Measurements from ENCODE around the gene GABPB1. TPM values are rescaled to one million over a fixed set of nuclear protein-coding genes. Genes with fewer than 3 reads are reported as not detected.

The GABPB1 gene
- total RNA-seq, 2 experiments from 2014 or later = 30.0 to 34.9 TPM

DNA sequence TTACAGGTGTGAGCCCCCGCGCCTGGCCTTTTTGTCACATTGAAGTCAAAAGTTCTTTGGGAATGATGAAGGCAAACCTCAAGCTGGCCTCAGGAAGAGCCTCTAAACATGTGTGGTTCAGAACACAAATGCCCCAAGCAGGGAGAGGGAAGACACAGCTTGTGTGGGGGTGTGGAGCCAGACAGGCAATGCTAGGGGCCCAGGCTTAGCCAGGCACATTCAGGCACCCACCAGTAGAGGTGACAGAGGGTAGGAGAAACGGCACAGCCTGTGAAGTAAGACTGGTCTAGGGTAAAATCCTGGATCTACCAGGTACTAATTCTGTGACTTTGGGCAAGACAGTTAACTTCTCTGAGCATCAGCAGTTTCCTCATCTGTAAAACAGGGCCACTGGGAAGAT, 93.0 kb downstream of the GABPB1 start:
- H3K4me3 Mint-ChIP-seq = no peak overlapping the region
- ChIA-PET POLR2A (no interaction called here), CTCF (interaction anchor here (0.5 to 7.5 kb wide), 10 partner anchors 8 to 74 kb away, joined by 3 to 88 read pairs (median 5); no protein-coding TSS in a partner anchor)
- peaks cover 50% of the 10 kb centered on the region for H3K4me1 Mint-ChIP-seq
- no peaks in the 10 kb centered on the region for H3K36me3 Mint-ChIP-seq (ENCODE audit: low read depth)
- peak overlapping the region; percentile 42 for H3K27ac Mint-ChIP-seq
- H3K27me3 Mint-ChIP-seq = no peaks in the 10 kb centered on the region
- no peak for DNase-seq
- H3K9me3 Mint-ChIP-seq = no peaks in the 10 kb centered on the region

- no peaks in the 10 kb centered on the region for H3K27me3 Mint-ChIP-seq
- POLR2A ChIA-PET = interaction anchor here (0.5 to 0.6 kb wide), 2 partner anchors 12 to 1157 kb away, joined by 3 to 11 read pairs; no protein-coding TSS in a partner anchor
- H3K4me3 Mint-ChIP-seq = no peak overlapping the region
- H3K27ac Mint-ChIP-seq = peak overlapping the region; percentile 48
- H3K9me3 Mint-ChIP-seq = no peaks in the 10 kb centered on the region
- peaks cover 50% of the 10 kb centered on the region for H3K4me1 Mint-ChIP-seq
- no peaks in the 10 kb centered on the region for H3K36me3 Mint-ChIP-seq (ENCODE audit: low read depth)
- DNase-seq = no peak
- CTCF ChIA-PET = interaction anchor here (0.6 to 7.5 kb wide), 7 partner anchors 12 to 92 kb away, joined by 3 to 88 read pairs (median 5); no protein-coding TSS in a partner anchor
These were observed 94.0 kb downstream of the GABPB1 start for GRCh38 chr15:50260969-50261496.

GRCh38 chr15:50259276-50259675, 95.7 kb downstream of the GABPB1 start:
- no peaks in the 10 kb centered on the region for H3K36me3 Mint-ChIP-seq (ENCODE audit: low read depth)
- H3K9me3 Mint-ChIP-seq = no peaks in the 10 kb centered on the region
- H3K27me3 Mint-ChIP-seq = no peaks in the 10 kb centered on the region
- H3K4me3 Mint-ChIP-seq = no peak overlapping the region
- DNase-seq = no peak
- POLR2A ChIA-PET = interaction anchor here (0.6 kb wide), 1 partner anchor 51 kb away, joined by 7 read pairs; no protein-coding TSS in a partner anchor
- H3K4me1 Mint-ChIP-seq = peaks cover 50% of the 10 kb centered on the region
- CTCF ChIA-PET = interaction anchor here (0.6 to 7.5 kb wide), 8 partner anchors 8 to 1098 kb away, joined by 3 to 88 read pairs (median 6); no protein-coding TSS in a partner anchor
- H3K27ac Mint-ChIP-seq = no peak overlapping the region

GRCh38 chr15:50257924-50258323, 97.1 kb downstream of the GABPB1 start:
- ChIA-PET CTCF (interaction anchor here (0.5 to 7.5 kb wide), 4 partner anchors 9 to 805 kb away, joined by 3 to 88 read pairs (median 7); no protein-coding TSS in a partner anchor), POLR2A (no interaction called here)
- no peaks in the 10 kb centered on the region for H3K9me3 Mint-ChIP-seq
- peaks cover 41% of the 10 kb centered on the region for H3K4me1 Mint-ChIP-seq
- no peak for DNase-seq
- no peak overlapping the region for H3K27ac Mint-ChIP-seq
- H3K27me3 Mint-ChIP-seq = no peaks in the 10 kb centered on the region
- no peak overlapping the region for H3K4me3 Mint-ChIP-seq
- no peaks in the 10 kb centered on the region for H3K36me3 Mint-ChIP-seq (ENCODE audit: low read depth)

- Mint-ChIP-seq H3K27ac (no peak overlapping the region), H3K9me3 (no peaks in the 10 kb centered on the region), H3K4me1 (peaks cover 35% of the 10 kb centered on the region), H3K27me3 (no peaks in the 10 kb centered on the region), H3K36me3 (ENCODE audit: low read depth) (no peaks in the 10 kb centered on the region), H3K4me3 (no peak overlapping the region)
- CTCF ChIA-PET = interaction anchor here (0.5 to 7.5 kb wide), 4 partner anchors 8 to 806 kb away, joined by 3 to 88 read pairs (median 4); no protein-coding TSS in a partner anchor
- DNase-seq = no peak
- POLR2A ChIA-PET = no interaction called here
These were observed 97.7 kb downstream of the GABPB1 start for GRCh38 chr15:50257332-50257731.

DNA sequence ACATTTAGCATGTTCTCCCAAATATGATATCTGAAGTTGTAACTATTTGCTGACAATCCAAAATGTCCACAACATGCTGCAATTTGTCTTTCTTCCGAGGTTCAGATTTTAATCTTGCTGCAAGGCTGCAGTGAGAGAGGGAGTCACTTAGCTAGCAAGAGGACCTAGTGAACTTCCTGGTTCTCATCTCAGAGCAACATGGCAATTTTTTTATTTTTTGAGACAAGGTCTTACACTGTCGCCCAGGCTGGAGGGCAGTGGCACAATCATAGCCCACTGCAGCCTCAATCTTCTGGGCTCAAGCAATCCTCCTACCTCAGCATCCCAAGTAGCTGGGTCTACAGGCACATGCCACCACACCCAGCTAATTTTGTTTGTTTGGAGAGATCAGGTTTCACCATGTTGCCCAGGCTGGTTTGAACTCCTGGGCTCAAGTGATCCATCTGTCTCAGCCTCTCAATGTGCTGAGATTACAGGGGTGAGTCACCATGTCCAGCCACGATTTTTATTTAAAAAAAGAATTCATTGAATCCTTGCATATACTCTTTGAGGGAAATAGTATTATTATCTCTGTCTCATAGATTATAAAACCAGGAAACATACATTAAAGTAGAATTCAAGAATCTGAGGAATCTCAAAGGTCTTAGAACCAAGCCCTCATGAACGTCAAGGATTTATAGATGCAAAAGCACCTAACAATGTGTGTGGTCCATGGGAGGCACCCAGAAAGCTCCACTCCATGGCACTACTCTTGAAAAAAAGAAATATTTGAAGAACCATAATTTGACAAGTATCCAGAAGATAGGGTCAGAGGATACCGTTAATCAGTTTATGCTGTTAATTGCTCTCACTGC, 98.6 kb downstream of the GABPB1 start:
- H3K4me3 Mint-ChIP-seq = no peak overlapping the region
- no peak overlapping the region for H3K27ac Mint-ChIP-seq
- no peaks in the 10 kb centered on the region for H3K36me3 Mint-ChIP-seq (ENCODE audit: low read depth)
- peaks cover 33% of the 10 kb centered on the region for H3K4me1 Mint-ChIP-seq
- no peaks in the 10 kb centered on the region for H3K27me3 Mint-ChIP-seq
- ChIA-PET CTCF (interaction anchor here (0.6 to 7.5 kb wide), 4 partner anchors 7 to 206 kb away, joined by 3 to 88 read pairs (median 5); no protein-coding TSS in a partner anchor), POLR2A (no interaction called here)
- no peak for DNase-seq
- no peaks in the 10 kb centered on the region for H3K9me3 Mint-ChIP-seq

GRCh38 chr15:50252556-50252955, 102.4 kb downstream of the GABPB1 start:
- no peak overlapping the region for H3K4me3 Mint-ChIP-seq
- H3K4me1 Mint-ChIP-seq = peaks cover 34% of the 10 kb centered on the region
- no peaks in the 10 kb centered on the region for H3K27me3 Mint-ChIP-seq
- POLR2A ChIA-PET = no interaction called here
- no peak overlapping the region for H3K27ac Mint-ChIP-seq
- peaks cover 2% of the 10 kb centered on the region for H3K36me3 Mint-ChIP-seq (ENCODE audit: low read depth)
- DNase-seq = no peak
- CTCF ChIA-PET = interaction anchor here (6.9 kb wide), 1 partner anchor 7 kb away, joined by 88 read pairs; no protein-coding TSS in a partner anchor
- peaks cover 3% of the 10 kb centered on the region for H3K9me3 Mint-ChIP-seq

GRCh38 chr15:50251638-50252182, 103.3 kb downstream of the GABPB1 start:
- no peak for DNase-seq
- Mint-ChIP-seq H3K27me3 (no peaks in the 10 kb centered on the region), H3K4me3 (no peak overlapping the region), H3K4me1 (peaks cover 41% of the 10 kb centered on the region), H3K27ac (no peak overlapping the region), H3K9me3 (peaks cover 3% of the 10 kb centered on the region), H3K36me3 (ENCODE audit: low read depth) (peaks cover 2% of the 10 kb centered on the region)
- ChIA-PET CTCF (interaction anchor here (1.6 to 6.9 kb wide), 2 partner anchors 8 to 11 kb away, joined by 3 to 88 read pairs; no protein-coding TSS in a partner anchor), POLR2A (interaction anchor here (0.6 kb wide), 1 partner anchor 205 kb away, joined by 3 read pairs; no protein-coding TSS in a partner anchor)

DNA sequence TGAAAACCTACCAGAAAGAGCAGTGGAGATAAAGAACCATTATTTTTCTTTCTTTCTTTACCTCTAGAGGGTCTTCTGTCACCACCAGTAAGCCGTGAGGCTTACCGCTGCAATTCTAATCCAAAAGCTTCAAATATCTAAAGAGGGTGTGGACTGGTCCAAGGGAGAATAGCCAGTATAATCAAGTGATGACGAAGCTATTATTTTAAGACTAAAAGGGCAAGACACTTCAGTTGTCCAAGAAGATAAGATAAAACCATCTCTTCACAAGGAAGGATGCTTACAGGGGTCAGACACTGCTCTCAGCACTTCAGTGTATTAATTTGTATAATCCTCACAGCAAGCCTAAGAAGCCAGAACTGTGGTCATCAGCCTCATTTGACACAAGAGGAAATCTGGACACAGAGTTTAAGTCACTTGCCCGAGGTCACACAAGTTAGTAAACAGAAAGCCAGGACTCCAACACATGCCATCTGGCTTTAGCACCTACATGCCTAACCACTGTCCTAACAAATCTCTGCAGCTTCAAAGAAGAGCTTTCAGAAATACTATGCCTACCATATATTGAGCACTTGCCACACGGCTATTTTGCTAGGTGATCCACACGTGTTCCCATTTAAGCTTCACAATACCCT, 104.1 kb downstream of the GABPB1 start:
- Mint-ChIP-seq H3K4me1 (peaks cover 42% of the 10 kb centered on the region), H3K4me3 (no peak overlapping the region), H3K9me3 (peaks cover 3% of the 10 kb centered on the region), H3K36me3 (ENCODE audit: low read depth) (peaks cover 2% of the 10 kb centered on the region), H3K27me3 (no peaks in the 10 kb centered on the region), H3K27ac (no peak overlapping the region)
- no peak for DNase-seq
- ChIA-PET POLR2A (no interaction called here), CTCF (interaction anchor here (1.0 to 6.9 kb wide), 3 partner anchors 9 to 10 kb away, joined by 3 to 88 read pairs (median 3); no protein-coding TSS in a partner anchor)

GRCh38 chr15:50249704-50250103, 105.3 kb downstream of the GABPB1 start:
- DNase-seq = no peak
- no peaks in the 10 kb centered on the region for H3K27me3 Mint-ChIP-seq
- peaks cover 42% of the 10 kb centered on the region for H3K4me1 Mint-ChIP-seq
- peaks cover 2% of the 10 kb centered on the region for H3K36me3 Mint-ChIP-seq (ENCODE audit: low read depth)
- peaks cover 3% of the 10 kb centered on the region for H3K9me3 Mint-ChIP-seq
- ChIA-PET CTCF (interaction anchor here (6.9 kb wide), 1 partner anchor 10 kb away, joined by 88 read pairs; no protein-coding TSS in a partner anchor), POLR2A (interaction anchor here (0.5 kb wide), 1 partner anchor 103 kb away, joined by 4 read pairs; no protein-coding TSS in a partner anchor)
- no peak overlapping the region for H3K4me3 Mint-ChIP-seq
- H3K27ac Mint-ChIP-seq = peak overlapping the region; percentile 10

- ChIA-PET CTCF (interaction anchor here (1.2 to 6.9 kb wide), 2 partner anchors 10 to 62 kb away, joined by 4 to 88 read pairs; no protein-coding TSS in a partner anchor), POLR2A (interaction anchor here (0.9 kb wide), 1 partner anchor 11 kb away, joined by 3 read pairs; no protein-coding TSS in a partner anchor)
- Mint-ChIP-seq H3K4me3 (no peak overlapping the region), H3K36me3 (ENCODE audit: low read depth) (peaks cover 5% of the 10 kb centered on the region), H3K9me3 (peaks cover 6% of the 10 kb centered on the region), H3K27ac (peak overlapping the region; percentile 97), H3K4me1 (peaks cover 42% of the 10 kb centered on the region), H3K27me3 (no peaks in the 10 kb centered on the region)
- no peak for DNase-seq
These were observed 105.9 kb downstream of the GABPB1 start for GRCh38 chr15:50248994-50249582.

Measured in activated CD4-positive, alpha-beta T cell treated with anti-CD3 and anti-CD28 coated beads, Interleukin-2, amount 10 ng/mL, durations not matched to agents 7 days and 5 days (primary cell).